Cerebellar cortex (tissue), 1 donor: ENCODE measurements around the gene WDR38.
A peak's percentile ranks its signal among the peaks of the same experiment; 100 is the strongest.
"Not testable (repeated sequence)": the region's sequence is repeated elsewhere in the genome, so short reads cannot be mapped to it uniquely, and the experiment has no call there.

ENCODE experiments used
- DNase-seq: peaks from one replicate; pipeline ENCODE4 v3.0.0-alpha.2; 2015; ENCODE audit warnings: low spot score

WDR38 gene

DNA sequence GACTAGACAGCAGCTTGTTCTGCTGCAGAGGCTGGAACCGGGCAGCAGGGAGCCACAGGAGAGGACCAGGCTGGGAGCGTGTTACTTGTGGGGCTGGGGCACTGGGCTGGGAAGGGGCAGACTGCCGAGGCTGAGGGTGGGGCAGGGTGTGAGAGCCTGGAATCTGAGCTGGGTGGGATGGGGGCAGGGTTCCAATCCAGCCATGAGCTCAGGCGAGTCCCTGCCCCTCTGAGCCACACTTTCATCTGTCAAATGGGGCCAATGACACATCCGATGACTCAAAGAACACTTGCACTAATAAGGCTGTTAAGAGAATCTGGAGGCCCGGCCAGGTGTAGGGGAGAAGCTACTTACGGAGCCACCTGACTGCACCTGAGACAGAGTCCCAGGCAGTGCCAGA, 18.7 kb upstream of the WDR38 start:
- no peak for DNase-seq

DNA sequence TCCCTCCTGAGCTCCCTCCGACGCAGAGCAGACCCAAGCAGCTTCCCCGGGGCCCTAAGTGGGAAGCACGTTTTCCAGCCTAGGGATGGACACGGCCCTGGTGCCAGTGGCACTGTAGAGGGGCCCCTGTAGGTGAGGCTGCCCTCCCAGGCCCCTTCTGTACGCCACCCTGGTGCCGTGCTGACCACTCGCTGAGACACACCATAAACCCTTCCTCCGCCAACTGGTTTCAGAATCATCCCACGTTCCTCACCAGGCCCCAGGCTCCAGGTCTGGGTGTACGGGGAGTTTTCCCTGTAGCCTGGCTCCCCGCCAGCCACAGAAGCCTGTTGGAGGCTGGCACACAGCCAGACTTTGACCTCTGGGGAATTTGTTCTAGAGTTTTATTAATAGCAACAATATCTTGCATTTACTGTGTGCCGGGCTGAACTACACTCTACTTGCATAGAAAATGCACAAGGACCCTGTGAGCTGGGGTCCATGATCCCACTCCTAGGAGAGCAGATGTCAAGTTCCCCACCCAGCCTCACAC, 18.2 kb upstream of the WDR38 start:
- no peak for DNase-seq

DNA sequence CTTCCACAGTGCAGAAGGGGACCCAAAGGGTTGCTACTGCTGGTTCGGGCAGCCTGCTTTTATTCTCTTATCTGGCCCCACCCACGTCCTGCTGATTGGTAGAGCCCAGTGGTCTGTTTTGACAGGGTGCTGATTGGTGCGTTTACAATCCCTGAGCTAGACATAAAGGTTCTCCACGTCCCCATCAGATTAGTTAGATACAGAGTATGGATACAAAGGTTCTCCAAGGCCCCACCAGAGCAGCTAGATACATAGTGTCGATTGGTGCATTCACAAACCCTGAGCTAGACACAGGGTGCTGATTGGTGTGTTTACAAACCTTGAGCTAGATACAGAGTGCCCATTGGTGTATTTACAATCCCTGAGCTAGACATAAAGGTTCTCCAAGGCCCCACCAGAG, 15.1 kb upstream of the WDR38 start:
- not testable (repeated sequence) for DNase-seq

DNA sequence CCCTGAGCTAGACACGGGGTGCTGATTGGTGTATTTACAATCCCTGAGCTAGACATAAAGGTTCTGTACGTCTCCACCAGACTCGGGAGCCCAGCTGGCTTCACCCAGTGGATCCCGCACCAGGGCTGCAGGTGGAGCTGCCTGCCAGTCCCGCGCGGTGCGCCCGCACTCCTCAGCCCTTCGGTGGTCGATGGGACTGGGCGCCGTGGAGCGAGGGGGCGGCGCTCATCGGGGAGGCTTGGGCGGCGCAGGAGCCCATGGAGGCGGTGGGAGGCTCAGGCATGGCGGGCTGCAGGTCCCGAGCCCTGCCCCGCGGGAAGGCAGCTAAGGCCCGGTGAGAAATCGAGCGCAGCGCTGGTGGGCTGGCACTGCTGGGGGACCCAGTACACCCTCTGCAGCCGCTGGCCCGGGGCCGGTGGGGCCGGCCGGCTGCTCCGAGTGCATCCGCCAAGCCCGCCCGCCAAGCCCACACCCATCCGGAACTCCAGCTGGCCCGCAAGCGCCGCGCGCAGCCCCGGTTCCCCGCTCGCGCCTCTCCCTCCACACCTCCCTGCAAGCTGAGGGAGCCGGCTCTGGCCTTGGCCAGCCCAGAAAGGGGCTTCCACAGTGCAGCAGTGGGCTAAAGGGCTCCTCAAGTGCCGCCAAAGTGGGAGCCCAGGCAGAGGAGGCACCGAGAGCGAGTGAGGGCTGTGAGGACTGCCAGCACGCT, 14.5 kb upstream of the WDR38 start:
- DNase-seq, result not testable (repeated sequence)

DNA sequence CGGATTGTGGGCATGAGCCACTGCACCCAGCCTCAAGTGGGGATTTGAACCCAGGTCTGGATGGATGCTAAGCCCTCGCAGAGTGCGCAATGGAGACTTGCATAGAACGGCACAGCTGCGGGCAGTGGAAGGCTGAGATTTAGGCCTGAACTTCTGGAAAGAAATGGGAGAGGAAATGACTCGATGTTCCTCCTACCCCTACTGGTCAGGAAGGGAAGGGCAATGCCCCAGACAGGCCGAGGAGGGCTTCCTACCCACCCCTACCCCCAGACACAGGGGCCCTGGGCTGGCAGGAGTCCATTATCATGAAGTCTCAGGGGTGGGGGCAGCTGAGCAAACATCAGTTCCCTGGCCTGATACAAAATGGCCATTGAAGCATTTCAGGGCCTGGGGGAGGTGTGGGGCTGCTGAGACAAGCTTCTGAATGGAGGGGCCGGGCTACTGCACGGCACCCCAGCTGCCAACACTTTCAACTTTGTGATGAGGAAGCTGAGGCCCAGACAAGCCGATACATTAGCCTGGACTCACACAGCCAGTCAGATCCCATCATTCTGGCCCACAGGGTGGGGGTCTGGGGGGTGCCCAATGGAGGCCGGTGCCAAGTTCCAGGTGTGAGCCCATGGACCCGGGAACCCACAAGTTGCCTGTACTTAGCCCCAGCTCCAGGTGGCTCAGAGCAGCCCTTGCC, 13.5 kb upstream of the WDR38 start:
- DNase-seq, result peak; percentile 33

DNA sequence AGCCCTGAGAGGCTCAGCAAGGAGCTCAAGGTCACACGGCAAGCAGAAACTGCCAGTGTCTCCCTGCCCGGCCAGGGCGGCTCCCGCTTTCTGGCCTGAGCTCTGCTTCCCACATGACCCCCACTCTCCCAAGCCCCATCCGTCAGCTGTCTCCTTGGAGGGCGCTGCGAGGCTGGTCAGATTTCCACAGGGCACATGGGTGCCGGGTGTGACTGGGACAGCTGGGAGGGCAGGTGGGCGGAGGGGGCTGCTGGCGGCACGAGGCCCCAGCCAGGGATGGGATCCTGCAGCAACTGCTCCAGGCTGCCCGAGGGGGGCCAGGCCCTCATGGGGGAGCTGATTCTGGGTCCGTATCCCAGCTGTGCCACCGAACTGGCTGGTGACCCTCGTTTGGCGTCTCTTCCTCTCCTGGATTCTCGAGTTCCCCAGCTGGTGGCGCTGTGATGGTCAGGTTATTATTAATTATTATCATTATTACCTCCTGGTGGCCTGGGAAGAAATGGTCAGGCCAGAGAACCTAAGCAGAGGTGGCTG, 12.9 kb upstream of the WDR38 start:
- DNase-seq, result no peak

DNA sequence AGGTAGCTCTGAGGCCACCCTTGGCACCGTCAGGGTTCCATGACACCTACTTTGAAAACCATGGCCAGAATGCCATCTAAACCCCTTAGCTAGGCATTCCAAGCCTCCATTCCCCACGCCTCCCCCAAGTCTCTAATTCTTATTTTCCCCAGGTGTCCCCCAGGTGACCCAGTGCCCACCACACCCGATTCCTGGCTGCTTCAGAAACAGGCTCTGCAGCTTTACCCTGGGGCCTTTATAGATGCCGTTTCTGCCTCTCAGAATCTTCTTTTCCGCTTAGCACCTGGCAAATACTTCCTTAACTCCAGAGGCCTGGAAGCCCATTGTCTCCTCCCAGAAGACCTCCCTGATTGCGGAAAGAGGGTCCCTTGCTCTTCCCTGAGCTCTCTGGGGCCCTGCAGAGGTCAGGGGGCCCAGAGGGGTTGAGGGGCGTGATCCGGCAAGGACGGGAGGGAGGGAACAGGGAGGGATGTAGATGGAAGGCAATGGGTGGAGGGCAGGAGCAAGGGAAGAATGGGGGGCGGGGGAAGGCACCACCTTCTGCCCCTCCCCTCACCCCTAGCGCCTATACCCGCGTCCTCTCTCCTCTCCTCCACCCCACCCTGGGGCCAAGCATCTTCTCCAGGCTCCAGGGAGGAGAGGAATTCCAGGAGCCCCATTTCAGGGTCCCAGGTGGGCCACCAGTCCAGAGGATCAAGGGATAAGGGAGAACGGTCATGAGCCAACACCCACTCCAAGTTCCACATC, 12.0 kb upstream of the WDR38 start:
- no peak for DNase-seq

DNA sequence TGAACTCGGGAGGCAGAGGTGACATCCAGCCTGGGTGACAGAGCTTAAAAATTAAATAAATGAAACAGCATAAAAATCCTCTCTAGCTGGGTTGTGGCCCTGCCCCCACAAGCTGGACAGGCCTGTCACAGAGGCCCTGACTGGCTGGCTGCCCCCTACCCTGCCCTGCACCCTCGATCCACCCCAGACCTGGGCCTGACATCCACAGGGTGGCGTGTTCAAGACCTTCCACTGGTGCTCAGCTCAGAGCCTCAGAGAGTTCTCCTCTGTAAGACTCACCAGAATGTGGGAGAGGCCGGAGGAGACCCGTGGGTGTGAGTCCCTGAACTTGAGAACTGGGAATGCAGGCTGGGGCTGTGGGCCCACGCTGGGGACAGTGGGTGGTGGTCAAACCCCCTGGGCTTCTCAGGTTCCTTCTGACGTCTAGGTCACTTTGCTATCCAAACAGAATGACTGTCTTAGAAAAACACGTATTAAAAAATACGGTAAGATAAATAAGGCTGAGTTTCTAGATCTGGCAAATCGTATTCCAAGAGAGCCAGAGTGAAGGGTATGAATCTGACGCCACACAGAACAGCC, 9.7 kb upstream of the WDR38 start:
- DNase-seq, result no peak

DNA sequence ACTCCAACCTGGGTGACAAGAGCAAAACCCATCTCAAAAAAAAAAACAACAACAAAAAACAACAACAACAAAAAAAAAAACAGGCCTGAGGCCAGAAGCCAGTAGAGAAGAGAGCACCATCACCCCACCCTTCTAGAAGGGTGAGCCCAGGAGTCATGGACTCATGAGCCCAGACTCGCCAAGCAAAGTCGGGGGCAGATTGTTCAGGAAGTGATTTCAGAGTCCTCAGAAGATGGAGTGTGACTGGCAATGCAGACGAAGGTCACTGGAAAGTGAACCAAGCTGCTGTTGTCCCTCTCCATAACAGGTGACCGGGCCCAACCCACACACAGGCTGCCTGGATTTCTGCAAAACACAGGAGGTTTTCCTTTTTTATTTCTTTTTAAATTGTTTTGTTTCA, 9.0 kb upstream of the WDR38 start:
- DNase-seq, result no peak

DNA sequence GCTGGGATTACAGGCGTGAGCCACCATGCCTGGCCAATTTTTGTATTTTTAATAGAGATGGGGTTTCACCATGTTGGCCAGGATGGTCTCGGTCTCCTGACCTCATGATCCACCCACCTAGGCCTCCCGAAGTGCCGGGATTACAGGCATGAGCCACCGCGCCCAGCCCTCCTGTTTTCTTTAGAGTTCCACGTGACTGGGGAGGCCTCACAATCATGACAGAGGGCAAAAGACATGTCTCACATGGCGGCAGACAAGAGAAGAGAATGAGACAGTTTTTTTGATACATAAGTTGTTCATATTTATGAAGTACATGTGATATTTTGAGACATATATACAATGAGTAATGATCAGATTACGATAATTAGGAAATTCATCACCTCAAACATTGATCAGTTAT, 6.8 kb upstream of the WDR38 start:
- not testable (repeated sequence) for DNase-seq

DNA sequence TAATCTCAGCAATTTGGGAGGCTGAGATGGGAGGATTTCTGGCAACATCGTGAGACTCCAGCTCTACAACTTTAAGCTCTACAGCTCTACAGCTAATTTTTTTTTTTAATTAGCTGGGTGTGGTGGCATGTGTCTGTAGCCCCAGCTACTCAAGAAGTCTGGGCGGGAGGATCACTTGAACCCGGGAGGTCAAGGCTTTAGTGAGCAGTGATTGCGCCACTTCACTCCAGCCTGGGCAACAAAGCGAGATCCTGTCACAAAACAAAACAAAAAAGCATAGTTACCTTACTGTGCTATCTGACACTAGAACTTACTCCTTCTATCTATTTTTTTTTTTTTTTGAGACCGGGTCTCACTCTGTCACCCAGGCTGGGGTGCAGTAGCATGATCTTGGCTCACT, 6.3 kb upstream of the WDR38 start:
- no peak for DNase-seq

DNA sequence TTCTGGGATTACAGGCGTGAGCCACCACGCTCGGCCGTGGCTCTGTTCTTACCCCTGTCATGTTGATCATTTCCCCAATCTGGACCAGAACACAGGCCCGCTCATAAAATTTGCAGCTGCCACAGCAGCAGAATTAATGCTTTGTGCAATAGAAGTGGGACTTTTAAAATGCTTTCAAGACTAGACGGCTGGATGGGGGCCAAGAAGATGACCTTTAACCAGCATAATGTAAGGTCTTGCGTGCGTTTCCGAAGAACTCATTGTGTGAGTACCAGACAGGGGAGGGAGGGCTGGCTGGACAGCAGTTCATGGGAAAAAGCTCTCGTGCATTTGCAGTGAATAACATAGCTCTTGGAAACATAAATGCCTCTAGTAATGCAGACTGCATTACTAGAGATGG, 3.5 kb upstream of the WDR38 start:
- DNase-seq, result no peak

DNA sequence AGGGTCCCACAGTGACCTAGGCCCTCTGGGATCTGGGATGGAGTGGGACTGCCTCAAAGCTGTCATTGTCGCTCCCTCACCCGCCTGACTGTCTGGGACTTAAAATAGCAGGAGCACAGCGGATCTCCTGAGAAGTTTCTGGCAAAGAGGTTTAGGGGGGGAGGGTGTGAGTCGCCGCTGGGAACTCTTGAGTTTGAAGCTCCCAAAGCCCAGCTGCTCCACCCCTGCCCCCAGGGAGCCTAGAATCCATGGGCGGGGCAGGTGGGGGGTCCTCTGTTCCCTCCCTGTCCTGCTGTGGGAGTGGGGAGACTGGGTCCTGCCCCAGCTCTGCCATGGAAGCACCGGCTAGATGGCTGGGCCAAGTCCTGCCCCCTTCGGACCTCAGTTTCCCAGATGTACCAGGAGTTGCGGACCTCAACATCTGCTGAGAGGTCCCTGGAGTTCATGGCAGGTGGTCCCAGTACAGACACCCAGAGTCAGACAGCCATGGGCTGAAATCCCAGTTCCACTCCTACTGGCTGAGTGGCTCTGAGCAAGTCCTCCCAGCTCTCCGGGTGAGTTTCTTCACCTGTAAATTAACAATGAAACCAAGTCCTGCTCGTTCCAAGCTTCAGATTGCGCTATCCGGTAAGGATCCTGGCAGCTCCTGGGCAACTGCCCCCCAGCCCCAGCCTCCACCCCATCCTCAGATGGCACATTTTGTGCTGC, 985 bp upstream of the WDR38 start:
- DNase-seq, result no peak

DNA sequence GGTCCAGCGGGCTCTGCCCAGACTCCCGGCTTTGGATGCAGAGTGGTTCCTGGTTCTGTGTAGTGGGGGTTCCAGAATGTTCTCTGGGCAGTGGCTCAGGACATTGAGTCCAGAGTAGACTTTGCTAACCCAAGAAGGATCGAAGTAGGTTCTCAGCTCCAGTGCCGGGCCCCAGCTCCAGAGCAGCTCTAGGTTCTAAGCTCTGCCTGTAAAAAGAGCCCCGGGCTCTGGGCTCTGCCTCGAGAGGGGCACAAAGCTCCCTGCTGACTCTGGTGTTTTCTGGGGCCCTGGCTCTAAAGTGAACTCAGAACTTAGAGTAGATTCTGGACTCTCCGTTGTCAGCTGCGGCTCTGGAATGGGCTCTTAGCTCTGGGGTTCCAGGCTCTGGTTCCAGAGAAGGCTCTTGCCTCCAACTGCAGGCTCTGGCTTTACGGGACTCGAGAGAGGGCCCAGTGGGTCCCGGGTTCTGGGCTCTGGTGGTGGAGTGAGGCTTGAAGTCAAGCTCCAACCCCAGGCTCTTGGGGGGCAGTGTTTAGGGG, 414 bp downstream of the WDR38 start:
- DNase-seq, result peak; percentile 31

DNA sequence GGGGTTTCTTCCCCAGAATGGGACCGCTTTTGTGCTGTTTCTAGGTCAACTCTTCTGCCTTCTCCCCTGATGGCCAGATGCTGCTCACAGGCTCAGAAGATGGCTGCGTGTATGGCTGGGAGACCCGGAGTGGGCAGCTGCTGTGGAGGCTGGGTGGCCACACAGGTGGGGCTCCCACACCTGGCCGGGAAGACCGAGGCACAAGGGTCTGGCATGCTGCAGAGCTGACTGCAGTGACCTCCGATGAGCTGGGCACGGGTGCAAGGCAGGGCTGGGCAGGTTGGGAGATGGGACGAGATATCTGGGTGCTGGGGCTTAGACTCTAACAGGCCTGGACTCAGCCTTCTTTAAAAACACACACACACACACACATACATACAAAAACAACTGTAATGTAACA, 901 bp downstream of the WDR38 start:
- DNase-seq, result no peak

DNA sequence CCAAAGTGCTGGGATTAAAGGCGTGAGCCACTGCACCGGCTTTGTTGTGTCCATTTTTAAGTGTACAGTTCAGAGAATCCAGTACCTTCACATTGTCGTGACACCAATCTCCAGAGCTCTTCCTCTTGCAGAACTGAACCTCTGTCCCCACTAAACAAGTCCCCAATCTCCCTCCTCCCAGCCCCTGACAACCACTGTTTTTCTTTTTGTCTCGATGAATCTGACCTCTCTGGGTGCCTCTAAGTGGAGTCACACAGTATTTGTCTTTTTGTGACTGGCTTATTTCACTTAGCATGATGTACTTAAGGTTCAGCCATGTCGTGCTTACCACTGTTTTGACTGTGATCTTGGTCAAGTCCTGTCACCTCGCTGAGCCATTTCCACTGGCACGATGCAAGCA, 1.6 kb downstream of the WDR38 start:
- peak; percentile 33 for DNase-seq

DNA sequence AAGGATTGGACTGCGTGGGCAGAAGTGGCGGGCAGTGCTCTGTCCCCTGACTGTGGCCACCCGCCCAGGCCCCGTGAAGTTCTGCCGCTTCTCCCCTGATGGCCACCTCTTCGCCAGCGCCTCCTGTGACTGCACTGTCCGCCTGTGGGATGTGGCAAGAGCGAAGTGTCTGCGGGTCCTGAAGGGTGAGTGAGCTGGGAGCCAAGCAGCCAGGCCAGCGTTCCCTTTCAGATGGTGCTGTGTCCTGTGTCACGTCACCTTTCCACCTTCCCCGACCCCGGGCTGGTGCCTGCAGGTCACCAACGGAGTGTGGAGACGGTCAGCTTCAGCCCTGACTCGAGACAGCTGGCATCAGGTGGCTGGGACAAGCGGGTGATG, 2.3 kb downstream of the WDR38 start:
- DNase-seq, result no peak

DNA sequence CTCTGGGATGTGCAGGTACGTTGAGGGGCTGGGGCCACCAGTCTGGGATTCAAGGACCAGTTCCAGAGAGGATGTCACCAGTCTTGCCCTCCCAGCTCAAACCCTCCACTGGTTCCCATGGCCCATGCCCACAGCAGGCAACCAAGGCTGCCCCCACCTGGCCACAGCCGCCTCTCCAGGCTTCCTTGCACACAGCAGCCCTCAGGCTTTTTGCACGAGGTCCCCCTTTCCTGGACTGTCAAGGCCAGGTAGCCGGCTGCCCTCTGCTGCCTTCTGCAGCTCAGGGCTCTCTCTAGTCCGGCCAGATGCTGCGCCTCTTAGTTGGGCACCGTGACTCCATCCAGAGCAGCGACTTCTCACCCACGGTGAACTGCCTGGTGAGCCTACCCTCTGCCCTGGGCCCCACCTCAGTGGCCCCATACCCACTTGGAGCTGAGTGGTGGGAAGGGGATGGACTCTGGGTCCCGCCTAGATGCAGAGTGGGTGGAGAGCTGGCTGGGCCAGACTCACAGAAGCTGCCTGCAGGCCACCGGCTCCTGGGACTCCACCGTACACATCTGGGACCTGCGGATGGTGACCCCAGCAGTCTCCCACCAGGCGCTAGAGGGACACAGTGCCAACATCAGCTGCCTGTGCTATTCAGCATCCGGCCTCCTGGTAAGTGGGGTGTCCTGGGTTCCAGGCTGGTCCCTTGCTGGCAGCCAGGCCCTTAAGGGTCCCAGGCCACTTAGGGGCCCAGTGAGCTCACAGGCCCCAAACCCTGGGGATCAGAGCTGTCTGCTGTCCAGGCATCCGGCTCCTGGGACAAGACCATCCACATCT, 2.9 kb downstream of the WDR38 start:
- DNase-seq, result peak; percentile 78

DNA sequence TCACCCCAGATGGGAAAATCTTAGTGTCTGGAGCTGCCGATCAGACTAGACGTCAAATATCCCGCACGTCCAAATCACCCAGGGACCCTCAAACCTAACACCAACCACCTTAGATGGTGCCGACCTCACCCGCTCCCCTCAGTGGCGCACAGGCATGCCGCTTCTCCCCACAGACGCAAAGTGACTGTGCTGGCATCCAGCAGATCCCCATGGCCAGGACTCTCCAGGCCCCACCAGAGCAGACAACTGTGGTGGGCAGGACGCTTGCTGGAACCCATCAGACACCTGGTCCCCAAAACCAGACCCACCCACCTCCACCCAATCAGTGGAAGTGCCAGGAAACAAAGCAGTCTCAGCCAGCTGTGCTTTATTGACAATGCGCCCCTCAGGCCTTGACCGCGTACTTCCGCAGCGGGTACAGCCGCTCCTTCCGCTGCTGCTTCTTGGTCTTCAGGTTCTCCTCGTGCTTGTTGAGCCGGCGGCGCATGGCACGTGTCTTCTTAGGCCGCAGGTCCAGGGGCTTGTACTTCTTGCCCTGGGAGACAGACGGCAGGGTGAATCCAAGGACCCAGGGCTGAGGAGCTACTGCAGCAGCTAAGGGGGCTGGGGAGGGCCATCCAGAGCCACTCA, 4.4 kb downstream of the WDR38 start:
- no peak for DNase-seq
